NB4 (cell line): ENCODE data around the gene ENDOU.

Source experiments
- DNase-seq: peaks from one replicate; pipeline ENCODE4 v3.0.0; 2010; ENCODE audit warnings: low read depth
- H3K4me3 ChIP-seq: one replicate; pipeline ENCODE4 v1.5.1; 2011; ENCODE audit warnings: mild to moderate bottlenecking, low read depth, low read length, moderate library complexity
- CTCF ChIP-seq: IDR thresholded peaks from one replicate; pipeline ENCODE4 v1.5.1; 2012; ENCODE audit warnings: low read depth, low read length
- MAX ChIP-seq: IDR thresholded peaks from 2 replicates; pipeline ENCODE4 v1.6.1; 2011; ENCODE audit warnings: low read depth, low read length
- MYC ChIP-seq: IDR thresholded peaks from 2 replicates; pipeline ENCODE4 v1.6.1; 2011; ENCODE audit warnings: low read depth, low read length
- POLR2A ChIP-seq: IDR thresholded peaks from 2 replicates; pipeline ENCODE4 v1.6.1; 2011; ENCODE audit warnings: mild to moderate bottlenecking; ENCODE audit not compliant: insufficient read length; ENCODE audit errors: extremely low read depth

The ENDOU gene

GRCh38 chr12:47772094-47772660 is 46.9 kb upstream of the ENDOU start:
- TF ChIP-seq MYC (no peak), MAX (no peak)
- no peak overlapping the region for H3K4me3 ChIP-seq
- DNase-seq: no peak

- H3K4me3 ChIP-seq: no peak overlapping the region
- no peak for DNase-seq
- TF ChIP-seq MAX (no peak), CTCF (no peak), MYC (no peak), POLR2A (no peak)
Observed at GRCh38 chr12:47771304-47771703, 46.0 kb upstream of the ENDOU start.

GRCh38 chr12:47770086-47770726 is 44.9 kb upstream of the ENDOU start:
- TF ChIP-seq MYC (peak; percentile 72), CTCF (no peak), MAX (no peak)
- H3K4me3 ChIP-seq: no peak overlapping the region
- DNase-seq: peak; percentile 78

GRCh38 chr12:47769234-47770085 is 44.2 kb upstream of the ENDOU start:
- no peak overlapping the region for H3K4me3 ChIP-seq
- no peak for TF ChIP-seq MAX
- no peak for TF ChIP-seq MYC
- no peak for TF ChIP-seq CTCF
- TF ChIP-seq POLR2A: no peak
- DNase-seq: no peak

- no peak for DNase-seq
- no peak overlapping the region for H3K4me3 ChIP-seq
- TF ChIP-seq CTCF (no peak), MYC (no peak), MAX (no peak), POLR2A (no peak)
Observed at GRCh38 chr12:47768323-47768811, 43.1 kb upstream of the ENDOU start.
